Measurements from ENCODE around the gene SCYGR3. TPM values are rescaled to one million over a fixed set of nuclear protein-coding genes. Genes with fewer than 3 reads are reported as not detected.

Gene SCYGR3
- total RNA-seq = not detected in 2 replicates

GRCh38 chr2:227614740-227615139 lies at the start of gene SCYGR3:
Gene SCYGR3 (minus strand): TSS chr2:227614840. CDS start chr2:227614840, 0 bp downstream.

GRCh38 chr2:227617316-227618230 lies 2.9 kb upstream of the SCYGR3 start, which contains the start of gene SCYGR4:
Gene SCYGR4 (plus strand): TSS chr2:227617498. CDS start chr2:227617498, 0 bp downstream.

GRCh38 chr2:227598835-227599503 lies 15.7 kb downstream of the SCYGR3 start, which contains the start of gene SCYGR2:
Gene SCYGR2 (plus strand): TSS chr2:227598893. CDS start chr2:227598893, 0 bp downstream.

Other genes starting within 250 kb of the SCYGR3 start
- gene TM4SF20, start 235.5 kb downstream of the SCYGR3 start, total RNA-seq = under 0.01 TPM in 1 of 2 replicates, not detected in the other
- gene SCYGR1, start 226.9 kb downstream of the SCYGR3 start, total RNA-seq = not detected in 2 replicates
- 75.0 and 103 TPM in 2 replicates for gene AGFG1, start 142.7 kb downstream of the SCYGR3 start, total RNA-seq
- not detected in 2 replicates for gene SCYGR2, start 15.9 kb downstream of the SCYGR3 start, total RNA-seq
- gene SCYGR4, start 2.7 kb upstream of the SCYGR3 start, total RNA-seq = not detected in 2 replicates
- gene SCYGR5, start 52.0 kb upstream of the SCYGR3 start, total RNA-seq = not detected in 2 replicates
- gene SLC19A3, start 103.2 kb upstream of the SCYGR3 start, total RNA-seq = 1.4 and 1.8 TPM in 2 replicates
- not detected in 2 replicates for gene SCYGR6, start 109.9 kb upstream of the SCYGR3 start, total RNA-seq
- not detected in 2 replicates for gene SCYGR7, start 113.5 kb upstream of the SCYGR3 start, total RNA-seq
- not detected in 2 replicates for gene SCYGR8, start 131.1 kb upstream of the SCYGR3 start, total RNA-seq
- 1.1 and 1.2 TPM in 2 replicates for gene CCL20, start 199.0 kb upstream of the SCYGR3 start, total RNA-seq

Measured in subcutaneous preadipocyte (primary cell).